Measurements from ENCODE around the gene ZSCAN30. TPM values are rescaled to one million over a fixed set of nuclear protein-coding genes. Genes with fewer than 3 reads are reported as not detected.

ZSCAN30 gene
- total RNA-seq, 1 donor from 2014 or later: 17.9 TPM

GRCh38 chr18:35282353-35282752 lies 7.7 kb downstream of the ZSCAN30 start:
- no peak for DNase-seq (ENCODE audit: low spot score)

- DNase-seq (ENCODE audit: low spot score): no peak
These were observed 11.1 kb downstream of the ZSCAN30 start for GRCh38 chr18:35278969-35279368.

DNA sequence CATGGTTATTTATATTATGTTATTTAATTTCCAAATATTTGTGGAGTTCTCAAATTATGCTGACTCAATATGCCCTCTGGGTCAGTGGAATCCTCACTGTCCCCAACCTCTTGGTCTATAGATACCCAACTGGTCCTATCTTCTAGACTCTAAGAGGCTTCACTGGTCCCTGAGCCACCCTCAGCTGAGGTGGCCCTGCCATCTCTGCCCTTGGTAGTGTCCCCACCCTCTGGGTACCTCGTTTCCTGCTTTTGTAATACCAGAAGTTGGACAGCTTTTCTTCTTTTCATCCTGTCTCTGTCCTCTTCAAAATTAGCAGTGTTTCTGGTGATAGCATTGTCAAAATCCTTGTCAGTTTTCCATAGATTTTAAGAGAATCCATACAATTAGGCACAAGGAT lies 11.9 kb downstream of the ZSCAN30 start:
- no peak for DNase-seq (ENCODE audit: low spot score)

DNA sequence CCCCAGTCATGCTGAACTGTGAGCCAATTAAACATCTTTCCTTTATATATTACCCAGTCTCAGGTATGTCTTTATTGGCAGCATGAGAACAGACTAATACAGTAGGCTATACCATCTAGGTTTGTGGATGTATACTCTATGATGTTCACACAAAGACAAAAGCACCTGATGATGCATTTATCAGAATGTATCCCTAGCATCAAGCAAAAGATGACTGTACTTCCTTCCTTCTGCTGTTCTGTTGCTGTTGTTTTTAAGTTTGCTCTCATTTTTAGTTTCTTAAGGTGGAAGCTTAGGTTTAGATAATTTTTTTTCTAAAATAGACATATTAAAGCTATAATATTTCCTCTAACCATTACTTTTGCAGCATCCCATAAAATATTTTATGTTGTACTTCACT lies 12.4 kb downstream of the ZSCAN30 start:
- DNase-seq (ENCODE audit: low spot score): no peak

DNA sequence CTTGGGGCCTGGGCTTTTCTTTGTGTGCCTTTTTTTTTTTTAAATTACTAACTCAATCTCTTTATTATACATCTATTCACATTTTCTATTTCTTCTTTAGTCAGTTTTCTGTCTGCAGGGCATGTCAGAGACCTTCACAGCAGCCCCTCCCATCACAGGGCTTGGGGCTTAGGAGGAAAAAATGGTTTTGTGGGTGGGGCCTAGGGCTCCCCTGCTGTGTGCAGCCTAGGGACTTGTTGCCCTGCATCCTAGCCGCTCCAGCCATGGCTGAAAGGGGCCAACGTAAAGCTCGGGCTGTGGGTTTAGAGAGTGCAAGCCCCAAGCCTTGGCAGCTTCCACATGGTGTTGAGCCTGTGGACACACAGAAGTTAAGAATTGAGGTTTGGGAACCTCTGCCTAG lies 13.8 kb downstream of the ZSCAN30 start:
- DNase-seq (ENCODE audit: low spot score): no peak

DNA sequence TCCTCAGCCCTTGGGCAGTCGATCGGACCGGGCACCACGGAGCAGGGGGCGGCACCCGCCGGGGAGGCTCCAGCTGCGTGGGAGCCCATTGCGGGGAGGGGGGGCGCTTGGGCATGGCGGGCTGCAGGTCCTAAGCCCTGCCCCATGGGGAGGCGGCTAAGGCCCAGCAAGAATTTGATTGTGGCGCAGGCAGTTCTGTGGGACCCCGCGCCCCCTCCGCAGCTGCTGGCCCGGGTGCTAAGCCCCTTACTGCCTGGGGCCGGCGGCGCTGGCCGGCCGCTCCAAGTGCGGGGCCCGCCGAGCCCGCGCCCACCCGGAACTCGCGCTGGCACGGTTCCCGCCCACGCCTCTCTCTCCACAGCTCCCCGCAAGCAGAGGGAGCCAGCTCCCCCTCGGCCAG lies 18.4 kb downstream of the ZSCAN30 start:
- no peak for DNase-seq (ENCODE audit: low spot score)

GRCh38 chr18:35268821-35269220 lies 21.2 kb downstream of the ZSCAN30 start:
- DNase-seq (ENCODE audit: low spot score): no peak

- DNase-seq (ENCODE audit: low spot score): peak; percentile 13
These were observed 22.2 kb downstream of the ZSCAN30 start for GRCh38 chr18:35267809-35268208.

DNA sequence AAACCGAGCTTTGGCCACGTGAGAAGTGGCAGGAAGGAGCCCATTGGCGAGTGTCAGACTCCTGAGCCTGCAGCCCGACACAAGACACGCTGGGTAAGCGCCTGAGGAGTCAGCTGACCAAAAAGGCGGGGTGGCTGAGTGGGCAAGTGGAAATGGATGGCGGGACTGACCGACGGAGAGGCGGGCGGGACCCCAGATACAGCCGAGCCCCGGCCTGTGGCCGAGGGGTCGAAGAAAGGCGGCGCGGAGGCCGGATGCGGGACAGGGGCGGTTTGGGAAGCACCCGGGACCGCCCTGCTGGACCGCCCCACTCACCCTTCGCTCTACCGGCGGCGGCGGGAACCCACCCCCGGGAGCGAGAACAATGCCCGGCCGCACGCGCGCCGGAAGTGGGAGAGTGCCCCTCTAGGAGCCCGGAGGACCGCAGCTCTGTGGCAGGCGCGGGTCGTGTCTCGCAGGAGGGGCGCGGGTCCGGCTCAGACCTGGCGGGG lies 22.8 kb downstream of the ZSCAN30 start:
- DNase-seq (ENCODE audit: low spot score): peak; percentile 67

GRCh38 chr18:35264409-35264808 lies 25.6 kb downstream of the ZSCAN30 start:
- no peak for DNase-seq (ENCODE audit: low spot score)

DNA sequence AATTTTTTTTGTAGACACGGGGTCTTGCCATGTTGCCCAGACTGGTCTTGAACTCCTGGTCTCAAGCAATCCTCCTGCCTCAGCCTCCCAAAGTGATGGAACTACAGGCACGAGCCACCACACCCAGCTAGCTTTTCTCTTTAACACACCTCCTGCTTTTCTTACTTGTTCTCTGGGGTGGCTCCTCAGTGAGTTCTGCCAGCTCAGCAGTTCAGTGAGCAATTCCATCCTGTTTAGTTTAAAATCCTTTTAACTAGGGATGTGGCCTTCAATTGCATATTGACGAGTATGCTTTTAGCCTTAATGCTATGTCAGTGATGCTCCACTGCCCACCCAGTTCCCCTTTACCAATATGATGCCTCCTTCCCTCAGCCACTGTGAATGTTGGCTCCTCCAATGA lies 33.1 kb downstream of the ZSCAN30 start:
- no peak for DNase-seq (ENCODE audit: low spot score)

DNA sequence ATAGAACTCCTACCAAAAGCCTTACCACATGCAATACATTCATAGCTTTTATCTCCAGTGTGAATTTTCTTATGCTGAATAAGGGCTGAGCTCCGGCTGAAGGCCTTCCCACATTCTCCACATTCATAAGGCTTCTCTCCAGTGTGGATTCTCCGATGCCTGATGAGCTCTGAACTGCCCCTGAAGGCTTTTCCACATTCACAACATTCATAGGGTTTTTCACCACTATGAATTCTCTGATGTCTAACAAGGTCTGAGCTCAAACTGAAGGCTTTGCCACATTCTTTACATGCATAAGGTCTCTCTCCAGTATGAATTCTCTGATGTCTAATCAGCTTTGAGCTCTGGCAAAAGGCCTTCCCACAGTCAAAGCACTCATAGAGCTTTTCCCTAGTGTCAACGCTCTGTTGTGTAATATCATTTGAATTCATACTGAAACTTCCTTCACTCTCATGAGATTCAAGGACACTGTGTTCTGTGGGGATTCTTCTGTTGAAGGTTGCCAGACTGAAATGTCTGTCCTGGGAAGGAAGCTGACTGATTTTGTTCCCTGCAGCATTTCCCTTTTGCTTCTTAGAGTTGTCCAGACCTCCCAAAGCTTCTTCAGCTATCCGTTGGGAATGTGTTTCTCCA lies 36.3 kb downstream of the ZSCAN30 start:
- DNase-seq (ENCODE audit: low spot score): no peak

GRCh38 chr18:35252466-35252865 lies 37.6 kb downstream of the ZSCAN30 start:
- no peak for DNase-seq (ENCODE audit: low spot score)

DNA sequence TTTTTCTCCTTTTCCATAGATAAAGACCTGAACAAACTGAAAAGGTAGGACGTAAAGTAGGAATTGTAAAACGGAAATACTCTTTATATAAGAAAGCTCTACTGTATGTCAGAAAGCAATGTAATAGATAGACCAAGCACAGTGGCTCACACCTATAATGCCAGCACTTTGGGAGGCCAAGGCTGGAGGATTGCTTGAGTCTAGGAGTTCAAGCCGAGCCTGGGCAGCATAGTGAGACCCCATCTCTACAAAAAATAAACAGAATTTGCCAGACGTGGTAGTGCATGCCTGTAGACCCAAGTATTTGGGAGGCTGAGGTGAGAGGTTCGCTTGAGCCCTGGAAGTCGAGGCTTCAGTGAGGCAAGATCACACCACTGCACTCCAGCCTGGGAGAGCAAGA lies 41.6 kb downstream of the ZSCAN30 start:
- DNase-seq (ENCODE audit: low spot score): no peak

GRCh38 chr18:35247412-35248249 lies 42.4 kb downstream of the ZSCAN30 start:
- DNase-seq (ENCODE audit: low spot score): no peak

GRCh38 chr18:35246831-35247230 lies 43.2 kb downstream of the ZSCAN30 start:
- no peak for DNase-seq (ENCODE audit: low spot score)

DNA sequence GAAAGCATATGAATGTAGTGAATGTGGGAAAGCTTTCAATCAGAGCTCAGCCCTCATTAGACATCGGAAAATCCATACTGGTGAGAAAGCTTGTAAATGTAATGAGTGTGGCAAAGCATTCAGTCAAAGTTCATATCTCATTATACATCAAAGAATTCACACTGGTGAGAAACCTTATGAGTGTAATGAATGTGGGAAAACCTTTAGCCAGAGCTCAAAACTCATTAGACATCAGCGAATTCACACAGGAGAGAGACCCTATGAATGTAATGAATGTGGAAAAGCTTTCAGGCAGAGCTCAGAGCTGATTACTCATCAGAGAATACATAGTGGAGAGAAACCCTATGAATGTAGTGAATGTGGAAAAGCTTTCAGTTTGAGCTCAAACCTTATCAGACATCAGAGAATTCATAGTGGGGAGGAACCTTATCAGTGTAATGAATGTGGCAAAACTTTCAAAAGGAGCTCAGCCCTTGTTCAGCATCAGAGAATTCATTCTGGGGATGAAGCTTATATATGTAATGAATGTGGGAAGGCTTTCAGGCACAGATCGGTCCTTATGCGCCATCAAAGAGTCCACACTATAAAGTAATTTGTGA lies 44.2 kb downstream of the ZSCAN30 start:
- no peak for DNase-seq (ENCODE audit: low spot score)

GRCh38 chr18:35244671-35245070 lies 45.4 kb downstream of the ZSCAN30 start:
- DNase-seq (ENCODE audit: low spot score): no peak

- DNase-seq (ENCODE audit: low spot score): no peak
These were observed 47.6 kb downstream of the ZSCAN30 start for GRCh38 chr18:35242426-35242825.

- no peak for DNase-seq (ENCODE audit: low spot score)
These were observed 48.6 kb downstream of the ZSCAN30 start for GRCh38 chr18:35241448-35241804.

DNA sequence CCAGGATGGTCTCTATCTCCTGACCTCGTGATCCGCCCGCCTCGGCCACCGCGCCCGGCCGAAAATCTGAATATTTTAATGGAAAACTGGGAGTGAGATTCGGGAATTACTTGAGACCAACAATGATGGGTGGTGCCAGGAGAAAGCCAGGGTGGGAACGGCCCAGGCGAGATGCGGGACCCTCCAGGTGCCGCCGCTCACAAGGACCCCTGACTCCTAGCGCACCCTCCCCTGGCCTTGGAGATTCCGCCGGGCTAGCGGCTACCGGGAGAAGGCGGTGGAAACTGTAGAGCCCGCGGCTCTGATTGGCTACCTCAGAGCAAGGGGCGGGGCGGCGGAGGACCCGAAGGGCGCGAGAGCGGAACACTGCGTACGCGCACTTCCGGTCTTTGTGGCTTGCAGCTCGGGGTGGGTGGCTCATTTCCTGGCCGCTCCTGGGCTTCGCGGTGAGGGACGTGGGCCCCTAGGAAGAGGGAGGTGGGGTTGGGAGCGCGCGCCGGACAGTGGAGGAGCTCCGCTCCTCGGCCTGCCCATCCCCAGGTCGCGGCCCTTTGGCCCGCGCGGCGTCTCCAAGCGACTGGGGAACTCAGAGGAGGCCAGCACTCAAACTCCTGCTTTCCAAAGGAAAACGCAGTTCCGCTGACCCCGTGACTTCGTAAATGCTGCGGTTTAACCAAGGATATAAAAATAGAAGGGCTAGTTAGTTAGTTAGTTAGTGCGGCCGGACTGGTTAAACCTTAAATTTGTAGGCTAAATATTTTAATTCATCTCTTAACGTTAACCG lies 49.2 kb downstream of the ZSCAN30 start, which contains the start of gene ZNF397:
Gene ZNF397 (plus strand): TSS at position 371 of the 784 bp plus-strand sequence. CDS start 1,437 bp downstream, outside the sequence.
- DNase-seq (ENCODE audit: low spot score): peak; percentile 98

DNA sequence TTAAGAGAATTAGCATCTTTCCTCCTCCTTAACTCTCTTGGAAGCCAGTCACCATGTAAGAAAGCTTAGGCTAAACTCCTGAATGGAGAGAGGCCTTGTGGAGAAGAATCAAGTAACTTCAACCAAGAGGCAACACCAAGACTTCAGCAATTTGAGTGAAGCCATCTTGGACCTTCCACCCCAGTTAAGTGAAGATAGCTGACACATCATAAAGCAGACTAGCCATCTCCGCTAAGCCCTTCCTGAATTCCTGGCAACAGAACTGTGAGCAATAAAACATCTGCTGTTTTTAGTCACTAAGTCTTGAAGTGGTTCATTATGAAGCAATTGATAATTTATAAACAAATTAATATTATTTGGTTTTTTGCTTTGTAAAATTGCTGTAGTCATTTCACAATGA lies 50.7 kb downstream of the ZSCAN30 start:
- no peak for DNase-seq (ENCODE audit: low spot score)

All from mucosa of gallbladder (tissue), 1 donor.